GM12874 (cell line): ENCODE results near the gene AMIGO1.

ENCODE experiments used
- TF ChIP-seq, protein P1 (sequence below): IDR thresholded peaks from 2 replicates; pipeline ENCODE4 v1.5.1; 2011; ENCODE audit warnings: low read depth, mild to moderate bottlenecking, control low read depth, low read length, moderate library complexity; ENCODE audit not compliant: insufficient read depth

Gene AMIGO1

DNA sequence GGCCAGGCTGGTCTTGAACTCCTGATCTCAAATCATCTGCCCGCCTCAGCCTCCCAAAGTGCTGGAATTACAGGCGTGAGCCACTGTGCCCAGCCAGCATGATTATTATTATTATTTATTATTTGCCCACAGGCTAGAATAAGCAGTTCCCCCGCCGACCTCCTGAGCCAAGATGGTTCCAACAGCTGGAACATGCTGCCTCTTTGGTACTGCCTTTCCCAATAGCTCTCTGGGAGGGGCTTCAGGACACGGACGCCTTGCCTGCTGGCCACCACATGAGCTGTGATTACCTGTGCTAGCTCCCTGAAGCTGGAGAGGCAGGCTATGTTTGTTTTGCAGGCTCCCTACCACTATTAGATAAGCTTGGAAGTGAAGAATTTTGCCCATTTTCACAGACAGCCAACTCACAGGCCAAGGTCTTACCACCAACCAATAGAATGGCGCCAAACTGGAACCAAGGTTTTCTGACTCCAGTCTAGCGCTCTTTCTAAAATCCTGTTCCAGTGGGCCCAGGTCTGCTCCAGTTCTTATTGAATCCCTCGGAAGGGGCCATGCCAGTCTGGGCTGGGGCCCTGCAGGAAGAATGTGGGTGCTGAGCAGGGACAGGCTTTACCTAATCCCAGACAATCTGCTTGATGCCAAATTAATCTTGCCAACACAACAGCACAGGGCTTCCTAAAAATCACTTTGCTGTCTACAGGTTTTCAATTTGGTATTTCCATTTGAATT is 28.1 kb upstream of the AMIGO1 start:
- TF ChIP-seq, protein P1, sequence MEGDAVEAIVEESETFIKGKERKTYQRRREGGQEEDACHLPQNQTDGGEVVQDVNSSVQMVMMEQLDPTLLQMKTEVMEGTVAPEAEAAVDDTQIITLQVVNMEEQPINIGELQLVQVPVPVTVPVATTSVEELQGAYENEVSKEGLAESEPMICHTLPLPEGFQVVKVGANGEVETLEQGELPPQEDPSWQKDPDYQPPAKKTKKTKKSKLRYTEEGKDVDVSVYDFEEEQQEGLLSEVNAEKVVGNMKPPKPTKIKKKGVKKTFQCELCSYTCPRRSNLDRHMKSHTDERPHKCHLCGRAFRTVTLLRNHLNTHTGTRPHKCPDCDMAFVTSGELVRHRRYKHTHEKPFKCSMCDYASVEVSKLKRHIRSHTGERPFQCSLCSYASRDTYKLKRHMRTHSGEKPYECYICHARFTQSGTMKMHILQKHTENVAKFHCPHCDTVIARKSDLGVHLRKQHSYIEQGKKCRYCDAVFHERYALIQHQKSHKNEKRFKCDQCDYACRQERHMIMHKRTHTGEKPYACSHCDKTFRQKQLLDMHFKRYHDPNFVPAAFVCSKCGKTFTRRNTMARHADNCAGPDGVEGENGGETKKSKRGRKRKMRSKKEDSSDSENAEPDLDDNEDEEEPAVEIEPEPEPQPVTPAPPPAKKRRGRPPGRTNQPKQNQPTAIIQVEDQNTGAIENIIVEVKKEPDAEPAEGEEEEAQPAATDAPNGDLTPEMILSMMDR, result no peak

- TF ChIP-seq, protein P1, result no peak
Observed at GRCh38 chr1:109535971-109536491, 26.5 kb upstream of the AMIGO1 start.

DNA sequence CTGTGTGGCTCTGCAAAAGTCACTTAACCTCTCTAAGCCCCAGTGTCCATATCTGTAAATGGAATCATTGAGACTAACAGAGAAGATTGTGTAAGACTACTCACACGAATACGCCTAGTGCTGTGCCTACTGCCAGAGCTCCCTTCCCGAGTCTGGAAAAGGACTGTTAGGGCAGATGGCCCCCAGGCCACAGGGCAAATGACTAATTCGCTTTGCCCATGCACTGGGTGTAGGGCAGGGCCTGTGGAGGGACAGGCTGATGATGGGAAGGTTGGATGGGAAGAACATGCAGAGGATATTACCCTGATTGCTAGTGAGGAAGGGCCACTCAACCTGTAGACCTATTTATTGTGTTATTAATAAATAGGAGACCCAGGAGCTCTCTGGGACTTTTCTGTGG is 26.0 kb upstream of the AMIGO1 start:
- TF ChIP-seq, protein P1, result no peak

- TF ChIP-seq, protein P1, result no peak
Observed at GRCh38 chr1:109534307-109534858, 24.9 kb upstream of the AMIGO1 start.

GRCh38 chr1:109532365-109533136 is 23.0 kb upstream of the AMIGO1 start:
- TF ChIP-seq, protein P1, result peak; percentile 97

- TF ChIP-seq, protein P1, result no peak
Observed at GRCh38 chr1:109531826-109532364, 22.4 kb upstream of the AMIGO1 start.

DNA sequence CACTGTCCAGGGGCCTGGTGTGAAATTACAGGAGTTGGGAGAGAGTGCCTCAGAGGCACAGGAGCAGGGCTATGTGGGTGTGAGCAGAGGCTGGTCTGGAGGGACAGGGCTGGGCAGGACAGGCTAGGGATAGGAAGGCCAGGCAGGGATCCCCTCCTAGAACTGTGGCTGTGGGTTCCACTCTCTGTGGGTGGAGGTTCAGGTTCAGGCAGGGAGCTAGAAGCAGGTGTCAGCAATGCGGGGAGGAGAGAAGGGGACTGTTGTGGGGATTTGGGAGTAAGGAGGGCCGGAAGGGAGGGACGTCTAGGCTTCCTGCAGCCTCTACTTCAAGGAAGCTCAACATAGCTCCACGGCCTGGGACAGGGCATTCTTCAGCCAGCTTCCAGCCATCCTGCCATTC is 21.9 kb upstream of the AMIGO1 start:
- TF ChIP-seq, protein P1, result no peak
